GM18868 (cell line): ENCODE measurements around the gene JAM3.

Experiments
- ATAC-seq: cut with Tn5 transposase; IDR thresholded peaks from one replicate; pipeline ENCODE4 v1.9.1; 2021; ENCODE audit warnings: mild to moderate bottlenecking, moderate library complexity; ENCODE audit not compliant: unreplicated experiment

Gene JAM3

DNA sequence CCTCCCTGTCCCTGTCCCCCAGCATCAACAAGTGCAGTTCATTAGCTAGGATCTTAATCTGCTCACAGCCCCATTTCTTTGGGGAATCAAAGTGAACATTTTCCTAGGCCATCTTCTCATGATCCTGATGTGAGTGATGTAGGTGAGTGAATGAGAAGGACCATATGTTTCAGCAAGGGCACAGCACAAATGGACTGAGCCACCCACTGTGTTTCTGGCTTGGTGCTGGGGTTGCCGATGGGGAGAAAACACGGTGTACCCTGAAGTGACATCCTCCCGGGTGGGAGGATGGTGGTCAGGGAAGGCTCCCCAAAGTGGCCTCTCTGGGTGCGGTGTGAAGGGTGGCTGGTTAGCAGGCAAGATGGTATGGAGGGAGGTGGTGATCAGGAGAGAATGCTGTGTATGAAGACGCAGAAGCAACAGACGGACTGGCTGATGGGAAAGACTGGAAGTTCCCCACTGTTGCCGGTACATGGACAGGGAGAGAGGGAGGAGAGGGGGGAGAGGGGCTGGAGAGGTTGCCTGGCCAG is 72.2 kb downstream of the JAM3 start:
- no peak for ATAC-seq

DNA sequence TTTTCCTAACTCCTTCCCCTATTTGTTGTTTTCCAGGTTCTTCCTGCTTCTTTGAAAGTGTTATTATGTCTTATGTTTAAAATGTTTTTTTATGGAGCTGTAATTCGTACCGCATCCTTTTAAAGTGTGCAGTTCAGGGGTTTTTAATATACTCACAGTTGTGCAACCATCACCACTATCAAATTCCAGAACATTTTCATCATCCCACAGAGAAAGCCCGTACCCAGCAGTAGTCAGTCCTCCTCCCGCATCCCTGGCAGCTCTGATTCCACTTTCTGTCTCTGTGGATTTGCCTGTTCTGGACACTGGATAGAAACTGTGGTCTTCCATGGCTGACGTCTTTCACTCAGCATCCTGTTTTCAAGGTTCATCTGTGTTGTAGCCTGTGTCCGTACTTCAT is 73.7 kb downstream of the JAM3 start:
- no peak for ATAC-seq

DNA sequence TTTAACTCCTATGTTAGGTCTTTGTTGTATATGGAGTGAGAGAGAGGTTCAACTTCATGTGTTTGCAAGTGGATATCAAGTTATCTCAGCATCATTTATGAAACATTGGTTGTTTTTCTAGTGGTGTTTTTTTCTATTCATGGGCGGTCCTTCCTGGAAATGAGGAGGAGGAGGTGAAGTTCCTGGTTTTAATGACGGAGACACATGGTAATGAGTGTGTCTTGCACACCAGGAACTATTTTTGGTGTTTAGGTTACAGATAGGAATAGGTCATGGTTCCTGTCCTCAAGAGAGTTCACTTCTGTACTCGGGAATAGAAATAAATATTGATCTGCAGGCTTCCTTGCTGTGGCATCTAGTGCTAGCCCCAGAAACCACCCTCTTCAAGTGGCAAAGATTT is 74.9 kb downstream of the JAM3 start:
- ATAC-seq: no peak

DNA sequence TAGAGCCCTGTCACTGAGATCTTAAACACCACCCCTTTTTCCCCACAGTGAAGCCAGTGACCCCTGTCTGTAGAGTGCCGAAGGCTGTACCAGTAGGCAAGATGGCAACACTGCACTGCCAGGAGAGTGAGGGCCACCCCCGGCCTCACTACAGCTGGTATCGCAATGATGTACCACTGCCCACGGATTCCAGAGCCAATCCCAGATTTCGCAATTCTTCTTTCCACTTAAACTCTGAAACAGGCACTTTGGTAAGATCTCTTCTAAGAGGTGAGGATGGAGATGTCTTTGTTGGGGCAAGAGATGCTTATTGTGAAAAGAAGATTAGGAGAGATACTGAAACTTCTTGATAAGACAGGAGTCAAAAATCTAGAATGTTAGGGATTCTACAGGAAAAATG is 75.9 kb downstream of the JAM3 start:
- ATAC-seq: no peak

DNA sequence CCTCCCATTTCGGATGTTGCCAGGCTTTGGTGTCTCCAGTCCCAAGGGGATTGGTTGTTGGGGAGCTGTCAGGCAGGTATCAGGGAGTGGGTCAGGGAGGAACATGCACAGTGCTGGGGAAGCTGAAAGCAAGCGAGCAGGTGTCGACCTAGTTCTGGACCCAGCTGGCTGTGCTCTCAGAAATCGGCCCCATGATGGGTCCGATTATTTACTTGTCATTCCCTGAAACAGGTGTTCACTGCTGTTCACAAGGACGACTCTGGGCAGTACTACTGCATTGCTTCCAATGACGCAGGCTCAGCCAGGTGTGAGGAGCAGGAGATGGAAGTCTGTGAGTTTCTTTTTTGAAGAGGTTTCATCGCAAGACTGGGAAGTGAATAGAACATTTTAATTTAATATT is 76.8 kb downstream of the JAM3 start:
- ATAC-seq: no peak

DNA sequence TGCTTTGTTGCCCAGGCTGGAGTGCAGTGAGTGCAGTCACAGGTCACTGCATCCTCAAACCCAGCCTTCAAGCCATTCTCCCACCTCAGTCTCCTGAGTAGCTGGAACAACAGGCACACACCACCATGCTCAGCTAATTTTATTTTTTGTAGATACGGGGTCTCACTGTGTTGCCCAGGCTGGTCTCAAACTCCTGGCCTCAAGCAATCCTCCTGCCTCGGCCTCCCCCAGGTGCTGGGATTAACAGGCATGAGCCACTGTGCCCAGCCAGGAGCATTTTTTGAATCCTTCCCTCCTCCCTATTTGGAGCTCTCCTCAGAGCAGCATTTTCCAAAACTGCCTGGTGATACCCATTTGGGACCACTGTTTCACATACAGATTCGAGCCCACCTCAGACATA is 77.7 kb downstream of the JAM3 start:
- no peak for ATAC-seq

DNA sequence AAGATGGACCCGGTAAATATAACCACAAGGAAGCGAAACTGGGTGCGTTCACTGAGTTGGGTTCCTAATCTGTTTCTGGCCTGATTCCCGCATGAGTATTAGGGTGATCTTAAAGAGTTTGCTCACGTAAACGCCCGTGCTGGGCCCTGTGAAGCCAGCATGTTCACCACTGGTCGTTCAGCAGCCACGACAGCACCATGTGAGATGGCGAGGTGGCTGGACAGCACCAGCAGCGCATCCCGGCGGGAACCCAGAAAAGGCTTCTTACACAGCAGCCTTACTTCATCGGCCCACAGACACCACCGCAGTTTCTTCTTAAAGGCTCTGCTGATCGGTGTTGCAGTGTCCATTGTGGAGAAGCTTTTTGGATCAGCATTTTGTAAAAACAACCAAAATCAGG is 80.5 kb downstream of the JAM3 start:
- ATAC-seq: no peak

DNA sequence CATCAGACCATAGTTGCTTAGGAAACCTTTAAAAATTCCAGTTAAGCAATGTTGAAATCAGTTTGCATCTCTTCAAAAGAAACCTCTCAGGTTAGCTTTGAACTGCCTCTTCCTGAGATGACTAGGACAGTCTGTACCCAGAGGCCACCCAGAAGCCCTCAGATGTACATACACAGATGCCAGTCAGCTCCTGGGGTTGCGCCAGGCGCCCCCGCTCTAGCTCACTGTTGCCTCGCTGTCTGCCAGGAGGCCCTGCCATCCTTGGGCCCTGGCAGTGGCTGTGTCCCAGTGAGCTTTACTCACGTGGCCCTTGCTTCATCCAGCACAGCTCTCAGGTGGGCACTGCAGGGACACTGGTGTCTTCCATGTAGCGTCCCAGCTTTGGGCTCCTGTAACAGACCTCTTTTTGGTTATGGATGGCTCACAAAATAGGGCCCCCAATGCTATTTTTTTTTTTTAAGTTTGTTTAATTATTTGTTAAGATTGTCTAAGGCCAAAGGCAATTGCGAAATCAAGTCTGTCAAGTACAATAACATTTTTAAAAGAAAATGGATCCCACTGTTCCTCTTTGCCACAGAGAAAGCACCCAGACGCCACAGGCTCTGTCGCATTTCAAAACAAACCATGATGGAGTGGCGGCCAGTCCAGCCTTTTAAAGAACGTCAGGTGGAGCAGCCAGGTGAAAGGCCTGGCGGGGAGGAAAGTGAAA is 81.5 kb downstream of the JAM3 start:
- no peak for ATAC-seq

DNA sequence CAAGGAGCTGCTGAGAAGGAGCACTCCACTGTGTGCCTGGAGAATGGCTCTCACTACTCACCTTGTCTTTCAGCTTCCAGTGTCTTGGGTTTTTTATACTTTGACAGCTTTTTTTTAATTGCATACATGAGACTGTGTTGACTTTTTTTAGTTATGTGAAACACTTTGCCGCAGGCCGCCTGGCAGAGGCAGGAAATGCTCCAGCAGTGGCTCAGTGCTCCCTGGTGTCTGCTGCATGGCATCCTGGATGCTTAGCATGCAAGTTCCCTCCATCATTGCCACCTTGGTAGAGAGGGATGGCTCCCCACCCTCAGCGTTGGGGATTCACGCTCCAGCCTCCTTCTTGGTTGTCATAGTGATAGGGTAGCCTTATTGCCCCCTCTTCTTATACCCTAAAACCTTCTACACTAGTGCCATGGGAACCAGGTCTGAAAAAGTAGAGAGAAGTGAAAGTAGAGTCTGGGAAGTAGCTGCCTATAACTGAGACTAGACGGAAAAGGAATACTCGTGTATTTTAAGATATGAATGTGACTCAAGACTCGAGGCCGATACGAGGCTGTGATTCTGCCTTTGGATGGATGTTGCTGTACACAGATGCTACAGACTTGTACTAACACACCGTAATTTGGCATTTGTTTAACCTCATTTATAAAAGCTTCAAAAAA is 82.3 kb downstream of the JAM3 start:
- no peak for ATAC-seq

DNA sequence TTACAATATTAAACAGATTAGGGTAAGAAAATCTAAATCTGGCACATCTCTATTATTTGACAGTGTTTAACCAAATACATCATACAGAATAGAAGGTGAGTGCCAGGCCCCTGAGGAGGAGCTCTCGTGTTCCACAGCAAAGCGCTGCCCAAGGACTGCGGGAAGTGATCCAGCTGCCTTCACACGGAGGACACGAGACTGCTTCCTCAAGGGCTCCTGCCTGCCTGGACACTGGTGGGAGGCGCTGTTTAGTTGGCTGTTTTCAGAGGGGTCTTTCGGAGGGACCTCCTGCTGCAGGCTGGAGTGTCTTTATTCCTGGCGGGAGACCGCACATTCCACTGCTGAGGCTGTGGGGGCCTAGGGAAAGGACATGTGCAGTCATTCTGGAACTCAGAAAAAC is 83.8 kb downstream of the JAM3 start:
- ATAC-seq: no peak

DNA sequence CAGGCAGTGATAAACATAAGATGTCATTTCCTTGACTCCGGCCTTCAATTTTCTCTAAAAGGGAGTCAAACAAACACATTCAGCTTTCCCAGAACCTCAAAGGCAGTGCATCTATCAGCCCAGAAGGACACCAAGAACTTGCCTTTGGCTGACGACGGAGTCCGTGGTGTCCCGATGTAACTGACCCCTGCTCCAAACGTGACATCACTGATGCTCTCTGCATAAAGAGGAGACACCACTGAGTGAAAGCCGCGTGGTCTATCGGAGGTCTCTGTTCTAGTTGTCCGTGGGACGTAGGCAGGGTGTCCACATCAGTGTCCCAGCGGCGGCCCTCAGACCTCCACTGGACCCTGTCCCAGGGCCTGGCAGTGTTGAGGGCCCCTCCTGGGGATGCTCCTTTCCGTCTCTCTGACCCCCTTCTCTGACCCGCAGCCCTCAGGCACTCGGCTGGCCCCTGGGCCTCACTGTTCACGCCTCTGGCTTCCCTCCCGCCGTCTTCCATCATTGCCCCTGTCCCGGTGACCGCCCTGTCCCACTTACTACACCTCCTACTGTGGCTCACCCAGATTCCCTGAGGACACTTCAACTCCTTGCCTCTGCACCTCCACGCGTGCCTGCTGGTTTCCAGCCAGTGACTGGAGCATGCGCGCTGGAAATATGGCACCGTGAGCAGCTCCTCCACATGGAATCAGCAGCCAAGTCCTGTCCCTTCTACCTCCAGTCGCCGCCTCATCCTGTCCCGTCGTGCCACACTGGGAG is 84.5 kb downstream of the JAM3 start:
- ATAC-seq: no peak

DNA sequence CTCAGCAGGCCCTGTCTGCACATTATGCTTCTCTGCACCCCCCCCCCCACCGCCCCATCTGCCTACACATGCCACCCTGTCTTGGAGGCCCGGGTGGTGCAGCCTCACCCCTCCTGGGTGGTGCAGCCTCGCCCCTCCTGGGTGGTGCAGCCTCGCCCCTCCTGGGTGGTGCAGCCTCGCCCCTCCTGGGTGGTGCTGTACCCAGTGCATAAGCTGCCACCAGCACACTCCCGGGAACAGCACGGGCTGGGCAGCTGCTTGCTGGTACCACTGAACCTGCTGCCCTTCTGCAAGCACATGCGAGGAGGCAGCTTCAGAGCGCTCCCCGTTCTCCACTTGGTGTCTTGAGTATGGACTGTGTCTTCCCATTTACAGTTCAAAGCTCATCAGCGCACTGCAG is 85.6 kb downstream of the JAM3 start:
- no peak for ATAC-seq

DNA sequence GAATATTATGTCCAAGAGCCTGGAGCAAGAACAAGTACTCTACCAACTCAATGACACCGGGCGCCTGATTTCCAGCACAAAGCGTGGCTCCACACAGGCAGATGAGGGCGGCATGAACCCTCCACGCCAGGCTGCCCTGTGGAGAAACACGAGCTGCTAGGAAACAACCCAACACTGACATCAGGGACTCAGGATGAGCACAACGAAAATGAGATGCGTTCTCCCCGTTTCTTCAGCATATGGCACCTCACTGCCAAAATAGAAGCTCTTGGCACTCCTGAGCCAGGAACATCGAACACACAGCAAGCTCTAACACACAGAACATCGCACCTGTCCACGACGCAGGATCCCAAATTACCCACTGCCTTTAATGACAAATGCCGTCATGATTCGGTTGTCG is 86.6 kb downstream of the JAM3 start:
- no peak for ATAC-seq

DNA sequence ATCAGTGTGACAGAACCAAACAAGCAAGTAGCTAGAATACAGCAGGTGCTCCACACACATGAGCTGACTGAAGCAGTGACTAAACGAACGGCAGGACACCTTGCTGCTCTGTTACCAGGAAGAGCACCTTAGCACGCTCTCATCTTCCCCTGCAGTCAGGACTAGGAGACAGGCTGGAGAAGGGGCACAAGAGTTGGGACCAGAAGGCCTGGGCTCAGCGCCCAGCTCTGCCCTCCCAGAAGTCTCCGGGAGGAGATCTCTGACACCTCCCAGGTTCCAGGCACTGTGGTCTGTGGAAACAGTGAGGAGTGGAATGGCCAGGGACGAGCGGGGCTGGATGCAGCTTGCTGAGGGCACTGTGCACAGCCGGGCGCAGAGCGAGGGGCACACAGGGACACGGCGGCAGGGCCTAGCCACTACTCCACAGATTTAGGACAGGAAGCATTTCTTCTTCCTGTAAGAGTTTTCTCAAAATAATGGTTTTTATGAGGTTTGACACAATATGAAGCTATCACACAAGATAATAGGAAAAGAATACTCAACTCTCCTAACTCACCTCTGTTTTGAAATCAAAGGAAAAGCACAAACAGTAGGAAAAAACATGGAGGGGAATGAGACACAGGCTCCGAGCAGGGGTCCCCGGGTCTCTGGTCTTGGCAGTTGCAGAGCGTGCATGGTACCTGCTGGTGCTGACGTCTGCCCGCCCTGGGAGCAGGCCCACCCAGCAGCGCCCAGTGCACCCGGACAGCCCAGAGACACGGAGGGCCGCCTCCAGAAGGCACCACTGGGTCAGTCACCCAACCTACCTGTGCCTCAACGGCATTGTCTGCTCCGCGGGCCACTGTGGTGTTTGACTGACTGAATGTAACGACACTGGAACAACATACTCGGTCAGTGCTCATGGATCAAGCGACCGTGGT is 87.3 kb downstream of the JAM3 start:
- ATAC-seq: no peak

DNA sequence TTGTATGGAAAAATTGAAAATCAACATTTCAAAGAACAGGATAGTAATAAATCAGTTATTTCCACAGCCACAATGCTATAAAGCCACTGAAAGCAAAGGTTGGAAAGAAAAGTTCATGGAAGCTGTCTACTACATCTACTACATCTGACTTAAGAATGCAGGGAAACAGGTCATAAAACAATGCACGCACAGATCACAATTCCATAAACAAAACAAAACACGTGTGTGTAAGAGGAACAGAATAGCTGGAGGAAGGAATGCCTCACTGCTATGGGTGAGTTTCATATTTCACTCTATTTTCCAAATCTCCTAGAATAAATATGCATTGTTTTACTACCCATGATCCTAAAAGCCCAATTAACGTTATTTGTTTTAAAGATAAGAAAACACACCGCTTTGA is 88.6 kb downstream of the JAM3 start:
- no peak for ATAC-seq

DNA sequence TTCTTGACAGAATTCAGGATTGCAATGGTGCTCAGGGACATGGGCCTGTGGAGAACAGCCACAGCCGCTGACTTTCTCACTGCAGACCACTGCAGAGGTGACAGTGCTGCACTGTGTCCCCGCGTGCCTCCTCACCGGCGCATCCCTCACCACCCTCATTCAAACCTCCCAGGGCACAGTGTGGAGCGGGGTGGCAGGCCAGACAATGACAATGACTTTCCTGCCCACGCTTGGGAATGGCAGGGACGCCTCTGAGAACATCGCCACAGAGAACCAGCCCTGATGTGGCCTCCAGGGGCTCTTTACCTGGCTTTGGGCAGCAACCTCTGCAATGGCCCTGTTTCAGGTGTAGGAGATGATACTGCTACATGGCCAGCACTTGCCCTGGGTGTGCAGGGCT is 89.2 kb downstream of the JAM3 start:
- ATAC-seq: no peak

DNA sequence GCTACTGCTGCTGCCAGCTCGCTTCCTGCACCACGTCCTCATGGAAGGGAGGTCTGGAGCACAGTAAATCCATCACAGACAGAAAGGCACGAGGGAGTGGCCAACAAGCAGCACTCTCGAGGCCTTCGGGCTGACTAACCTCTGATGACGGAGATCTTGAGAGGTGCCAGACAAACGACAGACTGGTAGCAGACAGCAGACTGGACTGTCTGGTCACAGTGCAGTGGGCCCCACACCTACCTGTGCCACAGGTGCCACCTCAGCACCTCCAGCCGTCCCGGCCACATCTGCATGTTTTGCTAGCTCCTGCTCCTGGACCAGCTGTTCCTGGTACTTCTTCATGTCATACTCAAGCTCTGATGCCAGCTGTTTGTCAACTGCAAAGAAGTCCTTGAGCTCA is 90.8 kb downstream of the JAM3 start:
- ATAC-seq: no peak

DNA sequence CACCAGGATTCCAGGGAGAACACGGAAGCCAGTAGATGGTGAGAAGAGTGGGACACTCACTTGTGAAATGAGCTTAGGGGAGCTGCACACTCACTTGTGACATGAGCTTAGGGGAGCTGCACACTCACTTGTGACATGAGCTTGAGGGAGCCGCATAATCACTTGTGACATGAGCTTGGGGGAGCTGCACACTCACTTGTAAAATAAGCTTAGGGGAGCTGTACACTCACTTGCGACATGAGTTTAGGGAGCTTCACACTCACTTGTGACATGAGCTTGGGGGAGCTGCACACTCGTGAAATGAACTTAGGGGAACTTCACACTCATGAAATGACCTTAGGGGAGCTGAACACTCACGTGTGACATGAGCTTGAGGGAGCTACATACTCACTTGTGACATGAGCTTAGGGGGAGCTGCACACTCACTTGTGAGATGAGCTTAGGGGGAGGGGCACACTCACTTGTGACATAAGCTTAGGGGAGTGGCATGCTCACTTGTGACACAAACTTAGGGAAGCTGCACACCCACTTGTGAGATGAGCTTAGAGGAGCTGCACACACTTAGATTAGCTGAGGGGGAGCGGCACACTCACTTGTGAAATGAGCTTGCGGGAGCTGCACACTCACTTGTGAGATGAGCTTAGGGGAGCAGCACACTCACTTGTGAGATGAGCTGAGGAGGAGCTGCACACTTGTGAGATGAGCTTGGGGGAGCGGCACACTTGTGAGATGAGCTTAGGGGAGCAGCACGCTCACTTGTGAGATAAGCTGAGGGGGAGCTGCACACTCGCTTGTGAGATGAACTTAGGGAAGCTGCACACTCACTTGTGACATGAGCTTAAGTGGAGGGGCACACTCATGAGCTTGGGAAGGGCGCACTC is 95.9 kb downstream of the JAM3 start:
- ATAC-seq: no peak

DNA sequence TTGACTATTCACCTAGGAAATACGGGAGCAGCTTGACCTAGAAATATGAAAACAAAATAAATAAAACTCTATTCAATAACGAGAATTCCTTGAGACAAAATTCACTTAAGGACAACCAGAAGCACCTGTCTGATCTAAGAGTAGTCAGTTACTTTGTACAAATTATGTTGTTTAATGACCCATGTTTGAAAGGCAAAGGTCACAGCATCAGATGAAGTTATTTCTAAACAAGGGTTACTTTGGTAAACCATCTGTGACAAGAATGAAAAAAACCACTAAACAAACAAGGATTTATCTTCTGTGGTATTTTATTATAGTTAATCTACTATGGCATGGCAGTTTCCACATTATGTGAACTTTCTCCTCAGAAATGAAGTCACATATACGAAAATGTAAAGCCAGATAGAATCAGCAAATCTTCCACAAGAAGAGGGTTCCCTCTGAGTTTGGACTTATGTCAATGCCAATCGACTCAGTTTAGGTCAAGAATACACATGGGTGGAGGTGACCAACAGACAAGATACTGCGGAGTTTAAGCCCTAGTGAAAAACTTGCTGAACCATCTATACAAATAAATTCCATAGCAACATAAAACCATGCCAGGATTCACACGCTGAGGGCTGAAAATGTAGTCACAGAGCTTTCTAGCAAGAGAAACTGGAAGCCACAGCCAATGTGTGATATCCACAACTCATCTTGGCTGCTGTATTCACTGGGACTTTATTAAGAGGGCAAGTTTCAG is 101.5 kb downstream of the JAM3 start:
- ATAC-seq: no peak
